Ovary (tissue), 9 donors: Measurements from ENCODE around the gene KDSR. TPM values are rescaled to one million over a fixed set of nuclear protein-coding genes. Genes with fewer than 3 reads are reported as not detected.
A peak's percentile ranks its signal among the peaks of the same experiment; 100 is the strongest.

ENCODE experiments used
- DNase-seq, 5 donors: peaks; one replicate each; pipeline ENCODE4 v3.0.0-alpha.2; 2019 to 2020
- H3K27ac ChIP-seq, 2 donors: fragments of 200-600 bp; one replicate each; pipeline versions ENCODE4 v1.5.1 to v1.8.0; 2019 to 2022
- H3K27me3 ChIP-seq: fragments of 200-600 bp; one replicate; pipeline ENCODE4 v1.8.0; 2022
- H3K36me3 ChIP-seq: fragments of 200-600 bp; sonication (generic); one replicate; pipeline ENCODE4 v1.5.1; 2019
- H3K4me1 ChIP-seq: one replicate; pipeline ENCODE4 v1.8.1; 2013; ENCODE audit warnings: mild to moderate bottlenecking, moderate library complexity; ENCODE audit not compliant: insufficient read depth
- H3K4me3 ChIP-seq: fragments of 200-600 bp; sonication (generic); one replicate; pipeline ENCODE4 v1.5.1; 2017
- H3K9me3 ChIP-seq, 2 donors: fragments of 200-600 bp in 1 of 2; sonication (generic) in 1 of 2; one replicate each; pipeline versions ENCODE4 v1.5.1 to v1.8.1; 2013 to 2019; ENCODE audit warnings: mild to moderate bottlenecking in 1 of 2, moderate library complexity in 1 of 2
- EP300 ChIP-seq: sonication (generic); formaldehyde crosslinking; IDR thresholded peaks from one replicate; pipeline ENCODE4 v1.6.1; 2017; ENCODE audit warnings: antibody characterized with exemption
- POLR2A ChIP-seq: fragments of 450-650 bp; IDR thresholded peaks from one replicate; pipeline ENCODE4 v1.6.1; 2017; ENCODE audit warnings: antibody characterized with exemption, mild to moderate bottlenecking, moderate library complexity
- WGBS, 3 donors: extraction: QIAGEN DNeasy Blood & Tissue Kit in 1 of 3; methylation state at CpG; one replicate each; pipeline versions ENCODE4 v1.1.5 to v1.1.7; 2013 to 2017; 5-methylcytosine and 5-hydroxymethylcytosine counted together
- intact Hi-C, 4 donors: fragments of 100-400 bp; cut with DNase I; formaldehyde crosslinking; loops; one replicate each; pipeline versions ENCODE4 v1.11.0 to v1.15.1; 2022 to 2023
- polyA plus RNA-seq, 2 donors: library from polyadenylated mRNA; stranded (reverse); fragments of 200-250 nt in 1 of 2; fragments of 350-450 nt in 1 of 2; fragmentation: Illumina TruSeq in 1 of 2; extraction: RNeasy Lipid Tissue Mini Kit (QIAGEN cat#74804) in 1 of 2; gene quantifications; one replicate each; pipeline ENCODE4 v1.2.3, GENCODE V29; 2013 to 2014
- total RNA-seq, 7 donors: library from RNA; depleted of rRNA in 2 of 7; stranded (reverse); fragments of >200 nt in 2 of 7; fragmentation: NEBNext Ultra II Directional in 3 of 7; extraction: Animal tissue kit (Norgen Biotek cat#: 25700) in 3 of 7; gene quantifications; one replicate each; pipeline versions ENCODE4 v1.1.0 to v1.2.4, GENCODE V29; 2016 to 2023
- TF ChIP-seq, protein P1 (sequence below), 3 donors: fragments of 450-650 bp in 2 of 3; fragments of 200-600 bp in 1 of 3; IDR thresholded peaks; one replicate each; pipeline versions ENCODE4 v1.5.1 to v1.8.0; 2016 to 2022; ENCODE audit warnings: antibody characterized with exemption in 3 of 3, mild to moderate bottlenecking in 1 of 3
- donor health status: DM: no; HTN: no; CAD: no; lungs with moderate emphysema.
- donor health status: DM: no; HTN: no; CAD: no.
- donor health status: Bipolar disorder and iron deficiency.
- donor health status: DM: yes; HTN: yes; CAD: no.
- donor health status: DM: no; HTN: no; CAD: no.
- donor health status: DM: yes; HTN: yes; CAD: no.

The KDSR gene
- total and polyA plus RNA-seq, 9 donors, result 25.8 to 70.1 (median 57.6) TPM

DNA sequence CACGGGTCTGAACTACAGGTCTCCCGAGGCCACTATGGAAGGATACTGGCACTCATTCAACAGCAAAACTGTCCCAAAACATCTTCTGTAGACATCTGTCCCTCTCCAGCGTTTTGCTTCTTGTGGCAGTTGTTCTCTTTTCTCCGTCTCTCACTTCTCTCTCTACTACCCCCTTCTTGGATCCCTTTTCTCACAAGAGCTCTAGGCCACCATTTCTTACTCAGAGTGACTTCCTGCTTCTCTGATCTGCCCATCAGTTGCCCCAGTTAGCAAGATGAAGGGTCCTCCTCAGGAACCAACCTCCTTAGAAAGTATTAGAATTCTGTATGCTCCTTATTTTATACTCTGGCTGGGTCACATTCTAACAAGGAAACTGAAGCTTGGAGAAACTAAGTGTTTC, 80.1 kb downstream of the KDSR start:
- intact Hi-C loops, result loop anchor here in 1 of 4 donors (10.0 kb wide), 1 partner anchor 142 kb away; no protein-coding TSS in a partner anchor
- WGBS, 3 donors, result 85 to 89% (median 86%) methylated on average over 4 of the region's 4 CpGs
- Histone ChIP-seq H3K4me3 (no peak overlapping the region), H3K27ac (peak overlapping the region in 1 of 2 donors; percentile 53), H3K36me3 (no peaks in the 10 kb centered on the region), H3K9me3 (no peaks in the 10 kb centered on the region), H3K4me1 (peaks cover 46% of the 10 kb centered on the region), H3K27me3 (no peaks in the 10 kb centered on the region)
- DNase-seq, result no peak
- TF ChIP-seq, protein P1, sequence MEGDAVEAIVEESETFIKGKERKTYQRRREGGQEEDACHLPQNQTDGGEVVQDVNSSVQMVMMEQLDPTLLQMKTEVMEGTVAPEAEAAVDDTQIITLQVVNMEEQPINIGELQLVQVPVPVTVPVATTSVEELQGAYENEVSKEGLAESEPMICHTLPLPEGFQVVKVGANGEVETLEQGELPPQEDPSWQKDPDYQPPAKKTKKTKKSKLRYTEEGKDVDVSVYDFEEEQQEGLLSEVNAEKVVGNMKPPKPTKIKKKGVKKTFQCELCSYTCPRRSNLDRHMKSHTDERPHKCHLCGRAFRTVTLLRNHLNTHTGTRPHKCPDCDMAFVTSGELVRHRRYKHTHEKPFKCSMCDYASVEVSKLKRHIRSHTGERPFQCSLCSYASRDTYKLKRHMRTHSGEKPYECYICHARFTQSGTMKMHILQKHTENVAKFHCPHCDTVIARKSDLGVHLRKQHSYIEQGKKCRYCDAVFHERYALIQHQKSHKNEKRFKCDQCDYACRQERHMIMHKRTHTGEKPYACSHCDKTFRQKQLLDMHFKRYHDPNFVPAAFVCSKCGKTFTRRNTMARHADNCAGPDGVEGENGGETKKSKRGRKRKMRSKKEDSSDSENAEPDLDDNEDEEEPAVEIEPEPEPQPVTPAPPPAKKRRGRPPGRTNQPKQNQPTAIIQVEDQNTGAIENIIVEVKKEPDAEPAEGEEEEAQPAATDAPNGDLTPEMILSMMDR (IDR thresholded peaks at IDR 0.05), result no peak
- no peak for TF ChIP-seq EP300
- no peak for TF ChIP-seq POLR2A

- DNase-seq, result no peak
- whole genome bisulfite sequencing, 3 donors, result 59 to 63% (median 62%) methylated on average over 14 of the region's 14 CpGs
Measured at GRCh38 chr18:63284827-63285733, 81.9 kb downstream of the KDSR start.

GRCh38 chr18:63284173-63284799, 82.7 kb downstream of the KDSR start:
- DNase-seq, result no peak
- no peaks in the 10 kb centered on the region for H3K36me3 ChIP-seq
- peaks cover 34% of the 10 kb centered on the region for H3K4me1 ChIP-seq
- H3K4me3 ChIP-seq, result no peak overlapping the region
- no peaks in the 10 kb centered on the region for H3K9me3 ChIP-seq
- intact Hi-C loops, result loop anchor here in 1 of 4 donors (5.0 to 10.0 kb wide), 2 partner anchors 33 to 139 kb away; partner anchors contain the start of gene BCL2
- H3K27ac ChIP-seq, result peak overlapping the region in 1 of 2 donors; percentile 45
- TF ChIP-seq EP300 (no peak), POLR2A (no peak)
- TF ChIP-seq, protein P1 (IDR thresholded peaks at IDR 0.05), result no peak
- WGBS, 3 donors, result 79 to 91% (median 82%) methylated on average over 5 of the region's 5 CpGs
- no peaks in the 10 kb centered on the region for H3K27me3 ChIP-seq

More at GRCh38 chr18:63284827-63285733, 81.9 kb downstream of the KDSR start:
- Histone ChIP-seq H3K9me3 (no peaks in the 10 kb centered on the region), H3K4me1 (peaks cover 37% of the 10 kb centered on the region), H3K4me3 (no peak overlapping the region), H3K36me3 (no peaks in the 10 kb centered on the region), H3K27ac (peak overlapping the region in 1 of 2 donors; percentile 45), H3K27me3 (no peaks in the 10 kb centered on the region)
- intact Hi-C loops, result loop anchor here in 1 of 4 donors (5.0 to 10.0 kb wide), 2 partner anchors 32 to 140 kb away; partner anchors contain the start of gene BCL2
- TF ChIP-seq EP300, result no peak
- TF ChIP-seq, protein P1 (IDR thresholded peaks at IDR 0.05), result no peak
- TF ChIP-seq POLR2A, result no peak

GRCh38 chr18:63283305-63284094, 83.5 kb downstream of the KDSR start:
- H3K27me3 ChIP-seq, result no peaks in the 10 kb centered on the region
- intact Hi-C loops, result loop anchor here in 1 of 4 donors (5.0 to 10.0 kb wide), 2 partner anchors 34 to 139 kb away; partner anchors contain the start of gene BCL2
- DNase-seq, result no peak
- TF ChIP-seq EP300 (no peak), POLR2A (no peak)
- TF ChIP-seq, protein P1 (IDR thresholded peaks at IDR 0.05), result no peak
- H3K4me3 ChIP-seq, result no peak overlapping the region
- peaks cover 32% of the 10 kb centered on the region for H3K4me1 ChIP-seq
- peak overlapping the region in 1 of 2 donors; percentile 18 for H3K27ac ChIP-seq
- WGBS, 3 donors, result 71 to 83% (median 82%) methylated on average over 16 of the region's 16 CpGs
- H3K36me3 ChIP-seq, result no peaks in the 10 kb centered on the region
- no peaks in the 10 kb centered on the region for H3K9me3 ChIP-seq
